Sciatic nerve (tissue), 2 donors: ENCODE data around the gene CEP78. TPM values are rescaled to one million over a fixed set of nuclear protein-coding genes. Genes with fewer than 3 reads are reported as not detected.
A peak's percentile ranks its signal among the peaks of the same experiment; 100 is the strongest.

Experiments
- ATAC-seq: fragments of 200-7000 bp; cut with Tn5 transposase; one replicate; pipeline ENCODE4 v1.9.1; 2020; ENCODE audit warnings: mild to moderate bottlenecking, moderate library complexity
- DNase-seq: peaks from one replicate; pipeline ENCODE4 v3.0.0-alpha.2; 2020; ENCODE audit warnings: low spot score
- intact Hi-C: fragments of 100-400 bp; cut with DNase I; formaldehyde crosslinking; loops from one replicate; pipeline ENCODE4 v1.14.2; 2022
- total RNA-seq: library from RNA; stranded (reverse); fragmentation: NEBNext Ultra II Directional; extraction: Animal tissue kit (Norgen Biotek cat#: 25700); gene quantifications from one replicate; pipeline ENCODE4 v1.2.1, GENCODE V29; 2021
- donor health status: DM: no; HTN: no; CAD: no.
- donor health status: DM: no; HTN: no; CAD: no.

Gene CEP78
- total RNA-seq, 1 donor from 2014 or later: 19.8 TPM

DNA sequence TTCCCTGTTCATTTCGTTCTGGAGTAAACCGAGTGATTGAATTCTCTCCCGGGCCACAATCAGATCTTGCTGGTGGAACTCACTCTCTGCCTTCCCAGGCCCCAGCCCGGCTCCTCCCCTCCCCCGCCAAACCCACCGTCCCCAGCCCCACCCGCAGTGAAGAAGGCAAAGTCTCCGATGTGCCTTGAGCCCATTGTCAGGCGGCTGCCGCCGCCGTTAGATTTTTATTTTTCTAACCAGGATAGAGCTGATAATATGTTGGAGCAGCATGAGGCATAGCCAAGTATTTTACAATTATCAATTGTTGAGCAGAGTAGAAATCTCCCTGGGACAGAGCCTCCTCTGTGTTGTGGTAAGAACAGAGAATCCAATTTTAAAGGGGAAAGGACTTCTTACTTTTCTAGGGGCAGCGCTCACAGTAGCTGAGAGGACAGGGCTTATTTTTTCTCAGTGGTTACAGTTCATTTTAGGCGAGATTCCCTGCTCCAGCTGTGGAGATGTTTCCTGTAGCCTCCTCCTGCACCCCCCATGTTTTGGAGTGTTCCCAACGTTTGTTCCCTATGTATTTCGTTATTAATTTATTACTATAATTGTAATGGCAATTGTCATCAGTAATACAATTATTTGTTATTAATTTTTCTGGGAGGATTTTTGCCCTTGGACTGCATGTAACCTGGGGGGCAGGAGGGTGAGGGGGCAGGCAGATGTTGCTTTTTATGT, 62.3 kb downstream of the CEP78 start:
- intact Hi-C loops: no loop called here
- DNase-seq (no peak), ATAC-seq (peak; percentile 48)

DNA sequence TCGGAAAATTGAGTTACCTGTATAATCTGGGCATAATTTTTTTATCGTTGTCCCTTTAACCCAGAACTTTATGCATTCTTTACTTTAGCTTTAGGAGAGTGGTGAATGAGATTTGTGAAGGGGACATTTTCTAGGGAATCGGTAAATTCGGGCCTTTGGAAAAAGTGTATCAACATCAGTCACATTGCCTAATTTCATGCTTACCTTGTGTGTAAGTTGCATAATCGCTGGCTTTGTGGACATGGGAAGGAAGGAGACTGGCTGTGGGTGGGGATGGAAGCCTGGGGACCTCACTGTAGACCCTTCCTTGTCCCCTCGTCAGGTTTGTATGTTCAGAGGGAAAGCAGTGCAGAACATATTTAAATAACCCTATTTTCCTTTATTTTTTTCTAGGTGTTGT, 64.3 kb downstream of the CEP78 start:
- intact Hi-C loops: no loop called here
- no peak for ATAC-seq
- DNase-seq: no peak

DNA sequence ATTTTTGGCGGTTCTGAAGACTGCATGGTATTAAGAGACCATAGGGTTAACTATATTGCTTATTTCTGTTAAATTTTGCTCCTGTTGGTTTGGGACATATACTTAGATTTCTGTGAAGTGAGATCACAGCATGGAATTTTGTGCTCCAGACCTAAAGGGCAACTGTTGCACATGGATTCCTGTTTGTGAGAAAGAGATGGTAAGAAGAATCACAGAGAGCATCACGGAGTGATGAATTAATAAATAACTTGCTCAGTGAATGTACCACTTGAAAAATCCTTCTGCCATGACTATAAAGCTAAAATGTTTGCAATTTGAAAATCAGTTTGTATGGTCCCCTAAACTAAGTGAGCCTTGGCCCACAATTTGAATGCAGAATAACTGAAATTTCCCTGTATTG, 65.6 kb downstream of the CEP78 start:
- DNase-seq: no peak
- ATAC-seq: no peak
- intact Hi-C loops: no loop called here

DNA sequence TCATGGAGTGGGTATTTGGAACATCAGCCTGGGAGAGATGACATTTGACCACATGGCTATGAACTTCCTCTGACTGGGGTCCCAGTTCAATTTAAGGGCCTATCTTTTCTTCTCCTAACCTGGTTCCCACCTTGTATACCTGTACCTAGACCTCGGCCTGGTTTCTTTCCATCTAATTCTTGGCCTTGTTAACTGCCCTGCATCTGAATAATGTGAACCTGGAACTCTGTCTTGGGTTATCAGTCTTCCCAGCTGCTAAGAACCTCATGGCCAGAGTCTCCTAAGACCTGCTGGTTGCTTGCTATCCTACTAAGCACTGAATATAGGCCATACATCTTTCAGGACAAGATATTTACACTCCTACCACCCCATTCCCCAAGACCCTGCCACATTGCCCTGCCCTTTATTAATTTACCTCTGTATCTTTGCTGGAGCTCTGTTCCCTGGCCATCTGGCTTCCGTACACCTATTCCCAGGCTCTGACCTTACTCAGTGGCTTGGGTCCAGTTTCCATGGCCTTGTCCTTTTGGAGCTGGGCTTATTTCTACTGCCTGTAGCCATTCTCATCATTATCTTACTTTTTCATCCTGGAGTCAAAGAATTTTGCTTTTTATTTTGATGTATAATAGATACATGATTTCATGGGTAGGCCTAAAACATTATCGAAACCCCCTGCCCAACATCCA, 67.6 kb downstream of the CEP78 start:
- intact Hi-C loops: no loop called here
- ATAC-seq (no peak), DNase-seq (no peak)

DNA sequence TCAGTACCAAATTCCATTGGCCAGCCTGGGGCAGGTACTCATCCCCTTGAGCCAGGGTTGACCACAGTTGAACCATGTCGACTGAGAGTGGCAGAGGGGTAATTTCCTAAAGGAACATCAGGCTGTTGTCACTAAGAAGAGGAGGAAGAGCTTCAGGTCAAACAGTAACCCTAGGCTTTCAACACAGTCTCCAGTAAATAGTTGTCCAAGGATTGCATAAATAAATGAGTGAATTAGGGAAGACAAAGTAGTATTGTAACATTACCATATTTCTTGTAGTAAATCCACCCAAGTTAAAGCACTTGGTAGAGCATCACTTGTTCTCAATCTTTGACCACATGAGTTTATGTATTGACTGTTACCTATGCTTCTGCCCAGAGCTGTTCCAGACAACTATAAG, 68.5 kb downstream of the CEP78 start:
- DNase-seq: no peak
- intact Hi-C loops: no loop called here
- ATAC-seq: peak; percentile 49

DNA sequence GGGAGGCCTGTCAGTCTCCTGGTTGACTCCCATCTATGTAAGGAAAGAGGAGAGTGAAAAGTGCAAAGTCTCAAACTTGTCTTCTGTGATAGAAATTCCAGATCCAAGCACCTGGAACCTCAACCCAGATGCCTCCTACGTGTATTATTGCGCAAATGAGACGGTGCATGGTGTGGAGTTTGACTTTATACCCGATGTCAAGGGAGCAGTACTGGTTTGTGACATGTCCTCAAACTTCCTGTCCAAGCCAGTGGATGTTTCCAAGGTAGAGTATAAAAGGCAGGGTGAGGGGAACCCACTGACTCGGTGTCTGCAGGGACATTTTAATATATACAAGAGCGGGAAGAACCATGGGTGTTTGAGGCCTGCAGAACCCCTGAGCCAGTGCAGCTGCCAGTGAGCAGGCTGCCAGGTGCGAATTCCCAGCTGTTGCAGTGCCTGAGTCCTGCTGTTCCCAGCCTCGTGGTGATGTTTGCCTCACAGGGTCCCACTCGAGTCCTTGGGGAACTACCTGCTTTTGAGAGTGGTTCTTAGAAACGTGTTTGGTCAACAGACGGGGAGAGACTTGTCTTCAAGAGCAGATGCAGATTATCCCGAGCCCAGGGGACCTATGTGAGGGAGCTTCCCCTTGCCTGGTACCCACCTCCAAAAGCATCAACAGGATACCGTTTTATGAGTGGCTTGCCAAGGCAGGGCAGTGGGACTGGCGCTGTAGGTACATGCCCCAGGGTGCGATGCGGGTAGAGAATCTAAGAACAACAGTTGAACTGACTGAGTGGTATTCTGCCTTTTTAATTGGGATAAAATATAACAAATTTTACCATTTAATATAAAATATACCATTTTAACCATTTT, 70.6 kb downstream of the CEP78 start:
- ATAC-seq (no peak), DNase-seq (no peak)
- intact Hi-C loops: no loop called here

DNA sequence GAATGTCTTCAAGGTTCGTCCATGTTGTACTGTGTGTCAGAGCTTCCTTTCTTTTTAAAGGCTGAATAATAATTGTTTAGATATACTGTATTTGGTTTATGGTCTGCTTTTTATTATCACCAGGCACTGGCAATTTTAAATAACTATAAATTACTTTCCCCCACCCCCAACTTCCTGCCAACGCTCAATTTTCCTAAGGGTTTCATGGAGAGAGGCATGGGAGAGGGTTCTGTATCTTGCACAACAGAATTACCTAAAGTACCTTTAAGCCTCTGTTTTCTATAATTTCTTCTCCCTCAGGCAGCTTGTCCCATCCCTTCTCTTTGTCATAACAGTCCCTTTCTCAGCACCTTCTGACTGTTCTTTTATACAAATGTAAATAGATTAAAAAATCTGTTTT, 71.5 kb downstream of the CEP78 start:
- ATAC-seq (no peak), DNase-seq (no peak)
- intact Hi-C loops: no loop called here

DNA sequence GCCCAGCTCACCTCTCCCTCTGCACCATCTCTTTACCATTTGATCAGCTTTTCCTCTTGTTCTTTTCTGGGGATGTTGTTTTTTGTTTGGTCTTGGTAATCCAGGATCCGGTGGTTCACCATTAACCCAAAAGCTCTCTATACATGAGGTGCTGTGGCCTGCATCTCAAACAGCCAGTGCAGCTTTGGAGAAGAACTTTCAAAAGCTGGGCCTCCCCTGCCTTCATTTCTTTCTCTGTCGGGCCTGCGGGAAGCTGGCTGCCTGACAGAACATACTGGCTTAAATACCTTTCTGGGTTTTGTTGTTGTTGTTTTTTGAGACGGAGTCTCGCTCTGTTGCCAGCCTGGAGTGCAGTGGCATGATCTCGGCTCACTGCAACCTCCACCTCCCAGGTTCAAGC, 73.2 kb downstream of the CEP78 start:
- intact Hi-C loops: no loop called here
- no peak for DNase-seq
- no peak for ATAC-seq

DNA sequence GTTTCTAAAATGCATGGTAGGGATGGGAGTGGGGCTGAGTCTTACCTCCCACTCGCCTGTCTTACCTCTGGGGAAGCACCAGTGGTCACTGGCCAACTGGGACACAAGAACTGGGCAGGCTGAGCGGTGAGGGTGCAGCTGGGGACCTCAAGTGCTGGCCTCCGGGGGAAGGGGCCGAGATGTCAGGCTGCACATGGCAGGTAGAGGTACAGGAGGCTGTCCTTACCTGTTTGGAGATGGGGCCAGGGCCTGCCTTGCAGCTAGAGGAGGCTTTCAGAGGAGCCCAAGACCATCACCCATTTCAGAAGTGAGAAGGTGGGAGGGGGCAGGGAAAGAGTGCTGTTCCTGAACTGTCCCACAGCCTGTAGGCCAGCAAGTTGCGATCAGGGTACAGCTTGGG, 75.2 kb downstream of the CEP78 start:
- no peak for ATAC-seq
- intact Hi-C loops: no loop called here
- no peak for DNase-seq

DNA sequence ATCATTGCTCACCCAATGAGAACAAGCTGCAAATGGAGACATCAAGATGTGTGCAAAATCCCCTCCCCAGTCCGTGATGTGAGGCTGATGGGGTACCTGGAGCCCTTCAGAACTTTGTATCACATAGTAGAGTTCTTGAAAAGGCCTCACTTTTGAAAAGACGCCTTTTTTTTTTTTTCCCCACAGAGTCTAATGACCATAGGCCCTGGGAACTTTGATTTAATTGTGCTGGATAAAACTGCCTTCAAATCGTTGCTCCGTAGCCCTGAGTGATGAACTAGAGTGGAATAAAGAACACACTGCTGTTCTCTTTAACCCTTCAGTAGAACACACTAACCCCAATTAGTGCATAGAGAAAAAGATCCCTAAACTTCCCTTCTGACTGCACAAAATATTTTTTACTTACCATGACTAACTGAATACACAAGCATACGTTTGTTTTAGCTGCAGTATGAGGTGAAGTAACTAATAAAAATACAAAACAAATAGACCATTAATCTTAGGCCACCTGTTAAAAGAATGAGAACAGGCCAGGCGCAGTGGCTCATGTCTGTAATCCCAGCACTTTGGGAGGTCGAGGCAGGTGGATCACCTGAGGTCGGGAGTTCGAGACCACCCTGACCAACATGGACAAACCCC, 76.1 kb downstream of the CEP78 start:
- ATAC-seq (no peak), DNase-seq (no peak)
- intact Hi-C loops: no loop called here

DNA sequence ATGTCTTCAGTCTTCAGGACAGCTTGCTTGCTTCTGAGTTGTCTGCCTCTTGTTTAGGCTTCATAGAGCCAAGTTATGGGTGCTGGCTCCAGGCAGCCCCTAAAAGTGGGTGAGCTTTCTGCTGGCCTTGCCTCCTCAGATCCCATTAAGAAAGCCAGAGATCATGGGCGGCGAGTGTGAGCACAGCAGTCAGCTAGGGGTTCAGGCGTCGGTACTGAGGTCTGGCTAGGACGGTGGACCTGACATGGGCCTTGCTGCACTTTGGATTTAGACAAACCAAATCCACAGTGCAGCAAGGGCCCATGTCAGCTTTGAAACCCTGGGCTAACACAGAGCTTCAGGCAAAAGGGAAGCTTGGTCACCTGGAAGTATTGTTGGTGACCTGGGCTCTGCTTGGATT, 78.7 kb downstream of the CEP78 start:
- intact Hi-C loops: no loop called here
- ATAC-seq: no peak
- no peak for DNase-seq

DNA sequence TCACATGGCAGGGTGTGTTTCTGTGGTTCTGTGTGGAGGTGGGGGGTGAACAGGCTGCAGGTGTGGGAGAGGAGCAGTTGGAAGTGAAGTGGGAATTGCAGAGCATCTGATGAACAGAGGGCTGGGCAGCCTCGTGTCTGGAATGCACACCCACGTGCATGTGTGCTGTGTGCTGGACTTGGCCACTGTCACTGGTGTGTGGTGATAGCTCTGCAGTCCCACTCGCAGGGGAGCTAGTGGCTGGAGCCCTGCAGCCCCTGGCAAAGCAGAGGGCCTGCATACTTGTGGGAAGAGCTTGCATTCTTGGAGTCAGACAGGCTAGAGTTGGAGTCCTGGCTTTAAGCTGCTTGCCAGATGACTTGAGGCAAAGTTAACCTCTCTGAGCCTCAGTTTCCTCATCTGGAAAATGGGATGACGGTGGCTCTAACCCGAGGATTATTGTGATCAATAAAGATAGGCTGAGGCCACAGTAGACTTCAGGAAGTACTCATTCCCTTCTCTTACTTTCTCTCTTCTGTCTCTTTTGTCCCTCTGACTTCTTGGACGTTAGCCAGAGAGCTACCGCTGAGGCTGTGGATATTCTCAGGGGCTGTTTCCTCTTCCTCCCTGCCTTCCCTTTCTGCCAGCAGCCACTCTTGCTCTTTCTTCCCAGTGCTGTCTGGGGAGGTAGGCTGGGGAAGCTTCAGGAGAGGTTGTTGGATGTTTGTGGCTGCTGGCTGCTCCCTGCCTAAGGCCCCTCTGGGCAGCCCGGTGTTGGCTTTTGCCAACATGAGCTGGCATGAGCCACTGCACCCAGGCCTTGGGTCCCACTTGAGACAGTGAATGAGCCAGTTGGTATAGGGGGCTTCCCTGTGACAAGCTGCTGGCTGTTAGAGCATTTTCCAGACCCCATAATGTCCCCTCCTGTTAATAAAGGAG, 79.3 kb downstream of the CEP78 start:
- ATAC-seq (peak; percentile 46), DNase-seq (no peak)
- intact Hi-C loops: no loop called here

DNA sequence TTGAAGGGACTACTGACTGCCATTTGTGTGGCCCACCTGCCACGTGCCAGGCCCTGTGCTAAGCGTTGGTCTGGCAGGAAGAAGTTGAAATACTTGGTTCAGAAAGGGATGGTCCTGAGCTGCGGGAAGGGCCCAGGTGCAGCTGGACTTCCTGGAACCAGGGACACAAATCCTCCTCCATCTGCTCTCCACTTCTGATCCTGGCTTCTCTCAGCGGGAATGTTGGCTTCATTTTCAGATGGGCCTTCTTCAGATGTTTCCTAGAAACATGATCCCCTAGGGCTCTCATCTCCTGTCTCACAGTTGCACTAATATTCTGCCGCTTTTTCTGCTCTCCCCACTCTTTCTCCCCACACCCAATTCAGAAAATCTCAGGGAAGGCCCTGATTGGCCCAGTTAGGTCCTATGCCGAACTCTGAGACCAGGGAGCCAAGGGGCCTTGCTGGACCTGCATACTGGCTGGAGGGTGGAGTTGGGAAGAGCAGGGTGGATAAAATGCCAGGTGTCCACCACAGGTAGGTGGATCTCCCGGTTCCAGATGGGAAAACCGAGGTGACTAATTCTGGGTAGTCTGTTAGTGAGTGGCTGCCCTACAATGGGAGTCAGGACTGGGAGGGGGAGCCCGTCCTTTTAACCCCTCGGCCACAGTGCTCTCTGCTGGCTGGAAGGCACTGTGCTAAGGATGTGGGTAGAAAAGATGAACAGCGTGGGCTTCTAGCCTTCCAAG, 80.5 kb downstream of the CEP78 start:
- intact Hi-C loops: no loop called here
- DNase-seq (no peak), ATAC-seq (no peak)

DNA sequence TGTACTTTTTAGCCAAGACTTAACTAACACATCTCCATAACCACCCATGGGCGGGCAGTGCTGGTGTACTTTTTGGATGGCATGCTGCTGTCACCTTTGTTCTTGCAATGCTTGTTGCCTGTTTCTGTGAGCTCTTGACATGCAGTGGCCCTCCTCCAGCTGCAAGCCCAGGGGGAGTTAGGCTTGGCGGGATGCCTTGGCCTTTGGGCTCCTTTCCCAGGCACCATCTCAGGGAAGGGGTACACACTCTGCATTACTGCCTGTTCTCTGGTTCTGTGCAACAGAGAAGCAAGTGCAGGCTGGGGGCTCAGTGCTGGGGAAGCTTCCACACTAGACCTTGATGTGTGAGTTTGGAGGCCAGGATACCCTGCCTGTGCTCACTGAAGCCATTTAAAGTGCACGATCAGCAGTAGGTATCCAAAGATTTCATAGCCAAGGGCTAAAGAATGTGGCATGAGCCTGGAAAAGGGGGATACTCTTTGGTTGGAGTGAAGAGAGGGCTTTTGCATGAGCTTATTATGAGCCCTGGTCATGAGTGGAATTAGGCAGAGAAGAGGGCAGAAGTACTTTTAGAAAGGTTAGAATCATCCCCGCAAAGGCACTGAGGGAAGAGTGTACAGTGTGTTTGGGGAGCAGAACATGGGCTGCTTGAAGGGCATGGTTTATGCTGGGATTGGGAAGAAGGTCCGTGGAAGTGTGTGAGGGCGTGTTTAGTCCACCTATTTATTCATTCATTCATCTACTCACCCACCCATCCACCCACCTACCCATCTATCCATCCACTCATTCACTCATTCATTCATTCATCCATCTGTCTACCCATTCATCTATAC, 83.5 kb downstream of the CEP78 start:
- ATAC-seq: no peak
- no peak for DNase-seq
- intact Hi-C loops: no loop called here

DNA sequence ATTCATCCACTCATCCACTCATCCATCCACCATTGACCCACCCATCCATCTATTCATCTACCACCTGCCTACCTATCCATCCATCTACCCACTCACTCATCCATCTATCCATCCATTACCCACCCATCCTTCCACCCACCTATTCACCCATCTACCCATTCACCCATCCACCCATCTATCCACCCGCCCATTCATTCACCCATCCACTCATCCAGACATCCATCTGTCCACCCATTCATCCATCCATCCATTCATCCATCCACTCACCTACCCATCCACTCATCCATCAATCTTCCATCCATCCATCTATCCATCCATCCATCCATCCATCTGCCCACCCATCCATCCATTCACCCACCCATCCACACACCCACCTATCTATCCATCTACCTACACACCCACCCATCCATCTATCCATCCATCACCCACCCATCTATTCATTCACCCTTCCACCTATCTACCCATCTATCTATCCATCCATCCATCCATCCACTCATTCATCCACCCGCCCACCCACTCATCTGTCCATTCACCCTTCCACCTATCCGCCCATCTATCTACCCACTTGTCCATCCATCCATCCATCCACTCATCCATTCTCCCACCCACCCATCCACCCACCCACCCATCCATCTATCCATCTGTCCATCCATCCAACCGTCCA, 84.3 kb downstream of the CEP78 start:
- DNase-seq: no peak
- no peak for ATAC-seq
- intact Hi-C loops: no loop called here

DNA sequence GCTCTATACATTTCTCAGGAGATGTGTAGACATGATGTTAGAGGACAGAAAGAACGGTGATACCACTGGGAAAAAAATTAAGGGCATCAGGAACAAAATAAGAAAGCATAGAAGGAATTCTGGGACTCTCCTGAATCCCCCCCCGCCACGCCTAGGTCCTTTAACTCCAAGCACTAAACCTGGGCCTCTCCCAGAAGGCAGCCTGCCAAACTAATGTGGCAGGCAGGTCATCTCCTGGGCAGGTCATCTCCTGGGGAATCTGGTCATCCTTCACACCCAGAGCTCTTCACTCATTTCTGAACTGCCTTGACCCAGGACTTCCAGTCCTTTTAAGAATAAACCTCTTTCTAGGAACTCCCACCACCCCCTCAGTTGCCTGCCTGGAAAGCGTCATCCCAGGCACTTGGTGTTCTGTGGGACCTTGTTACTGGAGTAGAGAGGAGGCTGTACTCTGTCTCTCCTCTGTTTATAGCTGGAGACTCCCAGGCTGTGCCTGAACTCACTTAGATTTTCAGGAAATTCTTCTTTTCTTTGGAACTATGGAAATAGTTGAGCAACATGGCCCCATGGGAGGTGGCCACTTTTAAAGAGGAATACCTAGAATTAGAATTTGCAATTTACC, 85.1 kb downstream of the CEP78 start:
- peak; percentile 87 for ATAC-seq
- intact Hi-C loops: no loop called here

More for the DNA sequence above, 85.1 kb downstream of the CEP78 start:
- DNase-seq: no peak
